Measurements from ENCODE around the gene PACSIN3. TPM values are rescaled to one million over a fixed set of nuclear protein-coding genes. Genes with fewer than 3 reads are reported as not detected.
A peak's percentile ranks its signal among the peaks of the same experiment; 100 is the strongest.

The PACSIN3 gene
- total RNA-seq, 1 experiment from 2014 or later: 113 TPM

DNA sequence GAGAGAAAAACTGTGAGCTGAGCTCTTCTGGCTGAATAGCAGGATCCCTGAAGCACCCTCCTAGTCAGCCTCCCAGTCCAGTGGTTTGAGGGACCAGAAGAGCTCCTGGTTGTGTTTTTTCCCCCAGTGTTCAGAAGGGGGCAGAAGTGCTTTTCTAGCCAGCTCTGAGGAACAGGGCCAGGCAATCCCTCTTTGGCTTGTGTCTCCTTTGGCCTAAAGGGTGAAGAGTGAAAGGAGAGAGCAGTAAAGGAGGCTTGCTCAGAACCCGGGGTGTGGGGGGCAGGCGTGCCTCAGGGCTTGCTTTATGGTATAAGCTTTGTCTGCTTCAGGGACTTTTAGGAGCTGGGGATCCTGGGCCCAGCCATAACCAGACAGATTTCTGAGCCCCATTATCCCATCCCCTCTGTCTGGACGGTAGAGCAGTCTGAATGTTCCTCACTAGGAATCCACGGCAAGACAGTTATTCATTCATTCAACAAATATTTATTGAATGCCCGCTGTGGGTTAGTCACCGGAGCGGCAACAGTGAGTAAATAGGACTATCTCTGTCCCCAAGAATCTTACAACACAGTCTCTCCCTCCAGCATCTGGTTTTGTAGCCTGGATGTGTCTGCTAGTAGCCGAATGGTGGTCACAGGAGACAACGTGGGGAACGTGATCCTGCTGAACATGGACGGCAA, 47.9 kb upstream of the PACSIN3 start:
- peak overlapping the region; percentile 49 for H3K27ac ChIP-seq
- H3F3A ChIP-seq (ENCODE audit: insufficient read depth, low read depth): peaks cover 52% of the 10 kb centered on the region
- H3K9me2 ChIP-seq (ENCODE audit: insufficient read depth): no peaks in the 10 kb centered on the region
- no peaks in the 10 kb centered on the region for H3K27me3 ChIP-seq (ENCODE audit: insufficient read depth, low read depth)
- no peaks in the 10 kb centered on the region for H3K36me3 ChIP-seq (ENCODE audit: low read depth)
- no peaks in the 10 kb centered on the region for H4K20me1 ChIP-seq (ENCODE audit: insufficient read depth)
- ChIA-PET POLR2A (ENCODE audit: unreplicated experiment) (interaction anchor here (0.7 to 1.3 kb wide), 2 partner anchors 15 to 25 kb away, joined by 3 to 4 read pairs; no protein-coding TSS in a partner anchor), CTCF (interaction anchor here (0.6 to 1.2 kb wide), 3 partner anchors 26 to 425 kb away, joined by 3 to 4 read pairs (median 3); no protein-coding TSS in a partner anchor)
- no peaks in the 10 kb centered on the region for H3K9me3 ChIP-seq (ENCODE audit: insufficient read depth, low read depth)
- BruUV-seq (replicated peaks): no TSS peak
- no peaks in the 10 kb centered on the region for H3K79me2 ChIP-seq (ENCODE audit: low read depth)
- peak overlapping the region; percentile 52 for H2AFZ ChIP-seq
- TF ChIP-seq, protein P1, sequence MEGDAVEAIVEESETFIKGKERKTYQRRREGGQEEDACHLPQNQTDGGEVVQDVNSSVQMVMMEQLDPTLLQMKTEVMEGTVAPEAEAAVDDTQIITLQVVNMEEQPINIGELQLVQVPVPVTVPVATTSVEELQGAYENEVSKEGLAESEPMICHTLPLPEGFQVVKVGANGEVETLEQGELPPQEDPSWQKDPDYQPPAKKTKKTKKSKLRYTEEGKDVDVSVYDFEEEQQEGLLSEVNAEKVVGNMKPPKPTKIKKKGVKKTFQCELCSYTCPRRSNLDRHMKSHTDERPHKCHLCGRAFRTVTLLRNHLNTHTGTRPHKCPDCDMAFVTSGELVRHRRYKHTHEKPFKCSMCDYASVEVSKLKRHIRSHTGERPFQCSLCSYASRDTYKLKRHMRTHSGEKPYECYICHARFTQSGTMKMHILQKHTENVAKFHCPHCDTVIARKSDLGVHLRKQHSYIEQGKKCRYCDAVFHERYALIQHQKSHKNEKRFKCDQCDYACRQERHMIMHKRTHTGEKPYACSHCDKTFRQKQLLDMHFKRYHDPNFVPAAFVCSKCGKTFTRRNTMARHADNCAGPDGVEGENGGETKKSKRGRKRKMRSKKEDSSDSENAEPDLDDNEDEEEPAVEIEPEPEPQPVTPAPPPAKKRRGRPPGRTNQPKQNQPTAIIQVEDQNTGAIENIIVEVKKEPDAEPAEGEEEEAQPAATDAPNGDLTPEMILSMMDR (conservative IDR thresholded peaks at IDR 0.05): peak; percentile 65
- TF ChIP-seq EZH2 (IDR thresholded peaks at IDR 0.05; ENCODE audit: low read depth): no peak
- peak in 1 of 2 experiments; percentile 89 for DNase-seq
- peak overlapping the region; percentile 79 for H3K4me2 ChIP-seq
- intact Hi-C loops (cut with micrococcal nuclease; ENCODE audit: unreplicated experiment): no loop called here
- H3K4me1 ChIP-seq (replicated peaks; ENCODE audit: insufficient read depth): peaks cover 38% of the 10 kb centered on the region
- H3K4me3 ChIP-seq: peak overlapping the region; percentile 52

- TF ChIP-seq EZH2 (IDR thresholded peaks at IDR 0.05; ENCODE audit: low read depth): no peak
- TF ChIP-seq, protein P1 (conservative IDR thresholded peaks at IDR 0.05): no peak
- intact Hi-C loops (cut with micrococcal nuclease; ENCODE audit: unreplicated experiment): no loop called here
- no peak for DNase-seq
- no peak overlapping the region for H2AFZ ChIP-seq
- no peaks in the 10 kb centered on the region for H3K27me3 ChIP-seq (ENCODE audit: insufficient read depth, low read depth)
- H3K4me3 ChIP-seq: no peak overlapping the region
- no peaks in the 10 kb centered on the region for H3K9me2 ChIP-seq (ENCODE audit: insufficient read depth)
- ChIA-PET CTCF (interaction anchor here (0.7 to 1.2 kb wide), 2 partner anchors 27 to 395 kb away, joined by 3 to 6 read pairs; no protein-coding TSS in a partner anchor), POLR2A (ENCODE audit: unreplicated experiment) (no interaction called here)
- H3K27ac ChIP-seq: no peak overlapping the region
- no peak overlapping the region for H3K4me2 ChIP-seq
- no peaks in the 10 kb centered on the region for H3K36me3 ChIP-seq (ENCODE audit: low read depth)
- H4K20me1 ChIP-seq (ENCODE audit: insufficient read depth): no peaks in the 10 kb centered on the region
- H3K79me2 ChIP-seq (ENCODE audit: low read depth): no peaks in the 10 kb centered on the region
- no TSS peak for BruUV-seq (replicated peaks)
- no peaks in the 10 kb centered on the region for H3K9me3 ChIP-seq (ENCODE audit: insufficient read depth, low read depth)
- peaks cover 49% of the 10 kb centered on the region for H3F3A ChIP-seq (ENCODE audit: insufficient read depth, low read depth)
- peaks cover 38% of the 10 kb centered on the region for H3K4me1 ChIP-seq (replicated peaks; ENCODE audit: insufficient read depth)
These were observed 46.8 kb upstream of the PACSIN3 start for GRCh38 chr11:47233051-47233450.

DNA sequence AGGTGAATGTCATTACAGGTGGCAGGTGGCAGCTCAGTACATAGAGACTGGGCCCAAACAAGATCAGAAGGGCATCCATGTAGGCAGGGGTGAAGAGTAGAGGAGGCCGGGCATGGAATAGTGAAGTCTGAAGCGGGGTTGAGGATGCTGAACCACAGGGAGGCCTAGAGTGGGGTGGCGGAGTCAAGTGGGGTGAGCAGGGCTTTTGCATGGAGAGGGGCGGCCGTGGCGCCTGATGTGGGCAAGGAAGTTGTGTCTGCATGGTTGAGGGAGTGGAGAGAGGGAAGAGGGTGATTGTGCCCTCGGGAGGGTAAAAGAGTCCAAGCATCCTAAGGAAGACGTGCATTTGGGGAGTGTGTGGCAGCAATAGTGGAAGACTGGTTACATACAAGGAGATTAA, 42.9 kb upstream of the PACSIN3 start:
- Histone ChIP-seq H2AFZ (no peak overlapping the region), H3K9me2 (ENCODE audit: insufficient read depth) (no peaks in the 10 kb centered on the region), H3K9me3 (ENCODE audit: insufficient read depth, low read depth) (no peaks in the 10 kb centered on the region), H3K79me2 (ENCODE audit: low read depth) (no peaks in the 10 kb centered on the region), H3K27me3 (ENCODE audit: insufficient read depth, low read depth) (no peaks in the 10 kb centered on the region), H3K4me2 (no peak overlapping the region), H3K36me3 (ENCODE audit: low read depth) (peaks cover 10% of the 10 kb centered on the region; the same call in 1 of the 2 replicates), H3K4me3 (no peak overlapping the region), H3K27ac (no peak overlapping the region), H4K20me1 (ENCODE audit: insufficient read depth) (no peaks in the 10 kb centered on the region), H3K4me1 (replicated peaks; ENCODE audit: insufficient read depth) (peaks cover 13% of the 10 kb centered on the region), H3F3A (ENCODE audit: insufficient read depth, low read depth) (peaks cover 18% of the 10 kb centered on the region)
- intact Hi-C loops (cut with micrococcal nuclease; ENCODE audit: unreplicated experiment): no loop called here
- BruUV-seq (replicated peaks): no TSS peak
- CTCF ChIA-PET: interaction anchor here (0.7 kb wide), 1 partner anchor 68 kb away, joined by 15 read pairs; no protein-coding TSS in a partner anchor
- POLR2A ChIA-PET (ENCODE audit: unreplicated experiment): interaction anchor here (0.6 kb wide), 1 partner anchor 9 kb away, joined by 3 read pairs; no protein-coding TSS in a partner anchor
- no peak for DNase-seq
- no peak for TF ChIP-seq EZH2 (IDR thresholded peaks at IDR 0.05; ENCODE audit: low read depth)
- TF ChIP-seq, protein P1 (conservative IDR thresholded peaks at IDR 0.05): no peak
